HepG2 (cell line): ENCODE data around the gene PPDPF. TPM values are rescaled to one million over a fixed set of nuclear protein-coding genes. Genes with fewer than 3 reads are reported as not detected.

Source experiments
- ATAC-seq: fragments of 200-7000 bp; cut with Tn5 transposase; 3 replicates; pipeline ENCODE4 v1.9.1; 2020; ENCODE audit warnings: mild to moderate bottlenecking, moderate library complexity
- BruUV-seq: library from RNA; stranded (reverse); fragments of 400-500 nt; replicated peaks from 2 replicates; lab custom pipeline; 2021; lab: Mats Ljungman, UMichigan
- CTCF ChIA-PET: fragments of 300-600 bp; formaldehyde crosslinking; extraction: SDS; loops from one replicate; lab custom pipeline; 2021; ENCODE audit warnings: low total read pairs, inconsistent platforms, low intra/inter-chr PET ratio; lab: Yijun Ruan, JAX
- POLR2A ChIA-PET: fragments of 350-600 bp; sonication (Branson Sonifier 250); formaldehyde crosslinking; loops from one replicate; lab custom pipeline; 2020; ENCODE audit warnings: antibody characterized with exemption, inconsistent platforms; lab: Yijun Ruan, JAX
- DNase-seq: peaks from one replicate; pipeline ENCODE4 v3.0.0-alpha.2; 2015; ENCODE audit warnings: low spot score
- FAIRE-seq: peaks from 3 replicates; lab custom pipeline; 2011; peaks lifted over from hg19 to GRCh38; lab: Jason Lieb, UNC
- H2AFZ ChIP-seq: one replicate; pipeline ENCODE4 v1.6.1; 2011; ENCODE audit warnings: low read length, inconsistent platforms
- H3K27ac ChIP-seq: fragments of 300-600 bp; 3 replicates; pipeline ENCODE4 v1.8.0; 2011; ENCODE audit warnings: mixed run types, mild to moderate bottlenecking, mixed read lengths, low read length, inconsistent platforms; ENCODE audit not compliant: insufficient read depth; ENCODE audit errors: extremely low read length
- H3K27me3 ChIP-seq, 2 experiments: fragments of 200-600 bp in 1 of 2; 2 replicates in 1 of 2; 3 replicates in 1 of 2; pipeline versions ENCODE4 v1.6.0 to v1.8.0; 2011; ENCODE audit warnings: low read length in 2 of 2, mild to moderate bottlenecking in 2 of 2, moderate library complexity in 2 of 2, inconsistent platforms in 1 of 2; ENCODE audit not compliant: insufficient read depth in 2 of 2, control insufficient read depth in 1 of 2
- H3K36me3 ChIP-seq, 2 experiments: fragments of 200-600 bp in 1 of 2; replicated peaks in 1 of 2; 2 replicates in 1 of 2; 3 replicates in 1 of 2; pipeline versions ENCODE4 v1.5.1 to v1.8.0; 2011; ENCODE audit warnings: low read length in 2 of 2, inconsistent platforms in 1 of 2; ENCODE audit not compliant: insufficient read depth in 2 of 2, control insufficient read depth in 1 of 2
- H3K4me1 ChIP-seq: 2 replicates; pipeline ENCODE4 v1.5.1; 2012; ENCODE audit warnings: low read length, inconsistent platforms; ENCODE audit not compliant: insufficient read depth
- H3K4me2 ChIP-seq: 2 replicates; pipeline ENCODE4 v1.6.0; 2011; ENCODE audit warnings: low read depth, low read length, inconsistent platforms
- H3K4me3 ChIP-seq, 3 experiments: fragments of 200-600 bp in 1 of 3; sonication (generic), shearing (Covaris generic) in 1 of 3; replicated peaks in 1 of 3; 2 replicates each; pipeline ENCODE4 v1.5.1; 2011 to 2016; ENCODE audit warnings: low read length in 3 of 3, inconsistent platforms in 2 of 3, low read depth in 2 of 3, mild to moderate bottlenecking in 2 of 3, control low read depth in 1 of 3, mixed read lengths in 1 of 3; ENCODE audit not compliant: insufficient read depth in 1 of 3
- H3K79me2 ChIP-seq: one replicate; pipeline ENCODE4 v1.6.1; 2011; ENCODE audit warnings: low read length, inconsistent platforms; ENCODE audit not compliant: insufficient read depth
- H3K9ac ChIP-seq: 2 replicates; pipeline ENCODE4 v1.6.0; 2011; ENCODE audit warnings: mild to moderate bottlenecking, low read depth, low read length, inconsistent platforms; ENCODE audit not compliant: insufficient read depth
- H3K9me3 ChIP-seq: 2 replicates; pipeline ENCODE4 v1.5.1; 2012; ENCODE audit warnings: mild to moderate bottlenecking, low read length
- H4K20me1 ChIP-seq: 2 replicates; pipeline ENCODE4 v1.6.0; 2011; ENCODE audit warnings: inconsistent platforms, mild to moderate bottlenecking, low read length, moderate library complexity; ENCODE audit not compliant: insufficient read depth
- HNRNPL ChIP-seq: fragments of 200-400 bp; formaldehyde crosslinking; IDR thresholded peaks from 2 replicates; pipeline ENCODE4 v1.6.1; 2017; ENCODE audit warnings: mild to moderate bottlenecking, low read depth, low read length
- HOXA3 ChIP-seq: sonication (generic); formaldehyde crosslinking; IDR thresholded peaks from 2 replicates; pipeline ENCODE4 v1.5.0; 2020; ENCODE audit warnings: missing genetic modification reagents
- NBN ChIP-seq: fragments of 450-650 bp; conservative IDR thresholded peaks from 2 replicates; pipeline ENCODE4 v1.6.1; 2017
- TAF15 ChIP-seq: fragments of 200-400 bp; formaldehyde crosslinking; IDR thresholded peaks from one replicate; pipeline ENCODE4 v1.6.1; 2018; ENCODE audit warnings: mild to moderate bottlenecking, low read depth, low read length; ENCODE audit not compliant: poor library complexity, severe bottlenecking
- TBX2 ChIP-seq: sonication (generic); formaldehyde crosslinking; IDR thresholded peaks from 2 replicates; pipeline ENCODE4 v1.5.0; 2020; ENCODE audit warnings: missing genetic modification reagents, mild to moderate bottlenecking, borderline replicate concordance
- ZMYM3 ChIP-seq: sonication (generic); formaldehyde crosslinking; IDR thresholded peaks from 2 replicates; pipeline ENCODE4 v1.5.1; 2020; ENCODE audit warnings: mild to moderate bottlenecking, missing genetic modification reagents
- ZNF180 ChIP-seq: sonication (generic); formaldehyde crosslinking; IDR thresholded peaks from 2 replicates; pipeline ENCODE4 v1.4.0; 2020; ENCODE audit warnings: low read depth, missing genetic modification reagents, borderline replicate concordance
- ZNF768 ChIP-seq: sonication (generic); formaldehyde crosslinking; IDR thresholded peaks from 2 replicates; pipeline ENCODE4 v1.4.0; 2020; ENCODE audit warnings: missing genetic modification reagents
- WGBS: methylation state at CpG from one replicate; pipeline ENCODE4 v1.1.6; 2017; ENCODE audit warnings: low lambda C conversion rate; 5-methylcytosine and 5-hydroxymethylcytosine counted together
- in situ Hi-C: cut with HindIII; loops from 2 replicates; pipeline ENCODE4 v1.10.0; 2017; ENCODE audit warnings: low pct_unique_long_range_greater_than_20kb; ENCODE audit not compliant: extremely low pct_ligation_motif_present
- intact Hi-C: fragments of 100-400 bp; cut with micrococcal nuclease; formaldehyde crosslinking; loops from one replicate; pipeline ENCODE4 v1.10.0; 2022; ENCODE audit not compliant: unreplicated experiment
- polyA plus RNA-seq, 8 experiments: library from polyadenylated mRNA; depleted of rRNA in 3 of 8; stranded (reverse) in 7 of 8; unstranded in 1 of 8; fragments of >200 nt; fragmentation: Illumina TruSeq in 4 of 8; extraction: Trizol in 4 of 8; gene quantifications; 2 replicates each; pipeline versions ENCODE4 v1.2.1 to v1.2.3, GENCODE V29; 2011 to 2016; ENCODE audit warnings: low read depth in 4 of 8, missing spikeins in 1 of 8, mixed read lengths in 1 of 8; ENCODE audit not compliant: insufficient read depth in 1 of 8
- total RNA-seq, 5 experiments: library from RNA; depleted of rRNA; stranded (reverse); fragments of >200 nt; fragmentation: Illumina TruSeq; extraction: Trizol; gene quantifications; 2 replicates each; pipeline ENCODE4 v1.2.3, GENCODE V29; 2016; ENCODE audit warnings: low read depth in 1 of 5

PPDPF gene
- total and polyA plus RNA-seq, 2 of the 13 experiments (the other 11 are each of a cell fraction or from before 2014, with no cell fraction given): 1.8 to 7.0 TPM

- Histone ChIP-seq H2AFZ (no peak overlapping the region), H3K36me3 (no peaks in the 10 kb centered on the region), H3K9ac (no peak overlapping the region), H3K79me2 (no peaks in the 10 kb centered on the region), H3K4me3 (no peak overlapping the region), H3K27ac (no peak overlapping the region), H3K9me3 (no peaks in the 10 kb centered on the region), H3K4me2 (no peak overlapping the region), H3K27me3 (peaks cover 31 to 65% of the 10 kb centered on the region in 2 experiments), H3K4me1 (peaks cover 12% of the 10 kb centered on the region; the same call in 1 of the 2 replicates), H4K20me1 (peaks cover 6% of the 10 kb centered on the region; the same call in 1 of the 2 replicates)
- FAIRE-seq: no peak
- ATAC-seq: no peak
- ChIA-PET POLR2A (no interaction called here), CTCF (no interaction called here)
- in situ Hi-C loops (no loop called here), intact Hi-C loops (no loop called here)
- TF ChIP-seq TAF15 (peak; percentile 43), HNRNPL (peak; percentile 56; the same call in 1 of the 2 replicates), ZNF180 (CRISPR knock-in tag) (no peak), HOXA3 (CRISPR knock-in tag) (0 out of 2 replicates have a peak, but pooled peaks have one; percentile 27)
- WGBS: 37% methylated on average over 50 of the region's 51 CpGs
- BruUV-seq: no TSS peak
- no peak for DNase-seq
Observed at GRCh38 chr20:63494420-63495166, 26.0 kb upstream of the PPDPF start.

- ATAC-seq: no peak
- intact Hi-C loops: no loop called here
- FAIRE-seq: no peak
- ChIA-PET CTCF (interaction anchor here (1.4 kb wide), 1 partner anchor 24 kb away, joined by 4 read pairs; no protein-coding TSS in a partner anchor), POLR2A (no interaction called here)
- DNase-seq: no peak
- Histone ChIP-seq H2AFZ (no peak overlapping the region), H3K27ac (no peak overlapping the region), H3K4me3 (no peak overlapping the region), H4K20me1 (peaks cover 6% of the 10 kb centered on the region; the same call in 1 of the 2 replicates), H3K9me3 (no peaks in the 10 kb centered on the region), H3K36me3 (no peaks in the 10 kb centered on the region), H3K4me1 (peaks cover 8% of the 10 kb centered on the region; the same call in 1 of the 2 replicates), H3K4me2 (no peak overlapping the region), H3K27me3 (peaks cover 33 to 66% of the 10 kb centered on the region in 2 experiments), H3K79me2 (no peaks in the 10 kb centered on the region), H3K9ac (no peak overlapping the region)
- in situ Hi-C loops: no loop called here
- 18% methylated on average over 7 of the region's 8 CpGs for WGBS
- no TSS peak for BruUV-seq
- TF ChIP-seq ZNF768: peak; percentile 87
- 0 out of 2 replicates have a peak, but pooled peaks have one; percentile 7 for TF ChIP-seq TBX2
- 0 out of 2 replicates have a peak, but pooled peaks have one; percentile 13 for TF ChIP-seq ZMYM3 (CRISPR knock-in tag)
- TF ChIP-seq NBN: no peak
Observed at GRCh38 chr20:63495167-63495720, 25.3 kb upstream of the PPDPF start.
